DND-41 (cell line): ENCODE results near the gene MACC1.

Source experiments
- ATAC-seq: fragments of 200-7000 bp; cut with Tn5 transposase; 3 replicates; pipeline ENCODE4 v1.9.1; 2021; ENCODE audit warnings: low read depth; ENCODE audit not compliant: insufficient read depth
- DNase-seq: peaks from one replicate; pipeline ENCODE4 v3.0.0-alpha.2; 2020
- H2AFZ ChIP-seq: 2 replicates; pipeline ENCODE4 v1.6.0; 2012; ENCODE audit warnings: low read depth, low read length
- H3K27ac ChIP-seq: 2 replicates; pipeline ENCODE4 v1.5.1; 2012; ENCODE audit warnings: low read length, inconsistent platforms
- H3K27me3 ChIP-seq: fragments of 200-600 bp; sonication (generic); 2 replicates; pipeline ENCODE4 v1.6.0; 2012; ENCODE audit warnings: low read length, mild to moderate bottlenecking, inconsistent platforms; ENCODE audit not compliant: insufficient read depth, poor library complexity
- H3K36me3 ChIP-seq: 2 replicates; pipeline ENCODE4 v1.5.1; 2012; ENCODE audit warnings: low read length, inconsistent platforms; ENCODE audit not compliant: insufficient read depth
- H3K4me1 ChIP-seq: 2 replicates; pipeline ENCODE4 v1.5.1; 2012; ENCODE audit warnings: mild to moderate bottlenecking, low read length; ENCODE audit not compliant: insufficient read depth
- H3K4me2 ChIP-seq: 2 replicates; pipeline ENCODE4 v1.6.0; 2012; ENCODE audit warnings: mild to moderate bottlenecking, moderate library complexity, low read length, inconsistent platforms; ENCODE audit not compliant: insufficient read depth
- H3K4me3 ChIP-seq, 2 experiments: fragments of 200-600 bp in 1 of 2; shearing (Covaris generic) in 1 of 2; 2 replicates each; pipeline ENCODE4 v1.5.1; 2012 to 2016; ENCODE audit warnings: inconsistent platforms in 2 of 2, low read length in 2 of 2, mild to moderate bottlenecking in 2 of 2, low read depth in 1 of 2, moderate library complexity in 1 of 2
- H3K79me2 ChIP-seq: 2 replicates; pipeline ENCODE4 v1.6.0; 2012; ENCODE audit warnings: low read length, inconsistent platforms; ENCODE audit not compliant: insufficient read depth
- H3K9ac ChIP-seq: 2 replicates; pipeline ENCODE4 v1.6.0; 2012; ENCODE audit warnings: low read depth, mild to moderate bottlenecking, inconsistent platforms, low read length, moderate library complexity
- H3K9me3 ChIP-seq: 2 replicates; pipeline ENCODE4 v1.5.1; 2012; ENCODE audit warnings: low read length, moderate library complexity, mild to moderate bottlenecking, inconsistent platforms; ENCODE audit not compliant: insufficient read depth, severe bottlenecking
- H4K20me1 ChIP-seq: 2 replicates; pipeline ENCODE4 v1.6.0; 2012; ENCODE audit warnings: low read length; ENCODE audit not compliant: insufficient read depth
- EZH2 ChIP-seq: IDR thresholded peaks from 3 replicates; pipeline ENCODE4 v1.6.1; 2012; ENCODE audit warnings: borderline replicate concordance, low read depth, mild to moderate bottlenecking, moderate library complexity, low read length, inconsistent platforms; ENCODE audit not compliant: severe bottlenecking
- TF ChIP-seq, protein P1 (sequence below): IDR thresholded peaks from 2 replicates; pipeline ENCODE4 v1.5.1; 2012; ENCODE audit warnings: borderline replicate concordance, low read length, moderate library complexity, mild to moderate bottlenecking; ENCODE audit not compliant: poor library complexity, severe bottlenecking; ENCODE audit errors: extremely low read depth

Gene MACC1

DNA sequence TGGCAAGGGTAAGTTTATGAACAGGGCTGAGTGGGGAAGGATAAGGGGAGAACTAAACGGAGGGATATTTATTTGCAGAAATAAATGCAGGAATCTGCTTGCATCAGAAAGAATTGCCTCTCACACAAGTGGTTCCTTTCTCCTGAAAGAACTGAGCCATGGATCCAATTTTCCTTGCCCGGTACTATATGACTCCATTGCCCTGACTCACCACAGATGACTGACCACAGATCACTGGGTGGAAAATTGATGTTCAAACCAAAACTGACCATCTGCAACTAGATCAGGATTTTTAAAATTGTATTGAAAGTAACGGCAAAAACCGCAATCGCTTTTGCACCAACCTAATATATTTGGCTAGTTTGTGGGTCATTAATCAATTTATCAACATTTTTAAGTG, 6.2 kb upstream of the MACC1 start:
- Histone ChIP-seq H3K4me2 (no peak overlapping the region), H4K20me1 (no peaks in the 10 kb centered on the region), H2AFZ (no peak overlapping the region), H3K36me3 (no peaks in the 10 kb centered on the region), H3K9me3 (no peaks in the 10 kb centered on the region), H3K27me3 (no peaks in the 10 kb centered on the region), H3K79me2 (no peaks in the 10 kb centered on the region), H3K4me1 (no peaks in the 10 kb centered on the region), H3K9ac (no peak overlapping the region), H3K4me3 (no peak overlapping the region), H3K27ac (no peak overlapping the region)
- ATAC-seq: no peak
- no peak for DNase-seq
- TF ChIP-seq, protein P1, sequence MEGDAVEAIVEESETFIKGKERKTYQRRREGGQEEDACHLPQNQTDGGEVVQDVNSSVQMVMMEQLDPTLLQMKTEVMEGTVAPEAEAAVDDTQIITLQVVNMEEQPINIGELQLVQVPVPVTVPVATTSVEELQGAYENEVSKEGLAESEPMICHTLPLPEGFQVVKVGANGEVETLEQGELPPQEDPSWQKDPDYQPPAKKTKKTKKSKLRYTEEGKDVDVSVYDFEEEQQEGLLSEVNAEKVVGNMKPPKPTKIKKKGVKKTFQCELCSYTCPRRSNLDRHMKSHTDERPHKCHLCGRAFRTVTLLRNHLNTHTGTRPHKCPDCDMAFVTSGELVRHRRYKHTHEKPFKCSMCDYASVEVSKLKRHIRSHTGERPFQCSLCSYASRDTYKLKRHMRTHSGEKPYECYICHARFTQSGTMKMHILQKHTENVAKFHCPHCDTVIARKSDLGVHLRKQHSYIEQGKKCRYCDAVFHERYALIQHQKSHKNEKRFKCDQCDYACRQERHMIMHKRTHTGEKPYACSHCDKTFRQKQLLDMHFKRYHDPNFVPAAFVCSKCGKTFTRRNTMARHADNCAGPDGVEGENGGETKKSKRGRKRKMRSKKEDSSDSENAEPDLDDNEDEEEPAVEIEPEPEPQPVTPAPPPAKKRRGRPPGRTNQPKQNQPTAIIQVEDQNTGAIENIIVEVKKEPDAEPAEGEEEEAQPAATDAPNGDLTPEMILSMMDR: no peak

GRCh38 chr7:20222219-20222828, 5.1 kb upstream of the MACC1 start:
- no peak for DNase-seq
- no peak for TF ChIP-seq EZH2
- TF ChIP-seq, protein P1: no peak
- H3K4me3 ChIP-seq: no peak overlapping the region
- no peaks in the 10 kb centered on the region for H3K79me2 ChIP-seq
- no peak overlapping the region for H3K4me2 ChIP-seq
- H3K4me1 ChIP-seq: no peaks in the 10 kb centered on the region
- no peaks in the 10 kb centered on the region for H4K20me1 ChIP-seq
- no peak overlapping the region for H3K9ac ChIP-seq
- no peak for ATAC-seq
- H3K27me3 ChIP-seq: no peaks in the 10 kb centered on the region
- H2AFZ ChIP-seq: no peak overlapping the region
- H3K27ac ChIP-seq: no peak overlapping the region
- no peaks in the 10 kb centered on the region for H3K36me3 ChIP-seq
- no peaks in the 10 kb centered on the region for H3K9me3 ChIP-seq

DNA sequence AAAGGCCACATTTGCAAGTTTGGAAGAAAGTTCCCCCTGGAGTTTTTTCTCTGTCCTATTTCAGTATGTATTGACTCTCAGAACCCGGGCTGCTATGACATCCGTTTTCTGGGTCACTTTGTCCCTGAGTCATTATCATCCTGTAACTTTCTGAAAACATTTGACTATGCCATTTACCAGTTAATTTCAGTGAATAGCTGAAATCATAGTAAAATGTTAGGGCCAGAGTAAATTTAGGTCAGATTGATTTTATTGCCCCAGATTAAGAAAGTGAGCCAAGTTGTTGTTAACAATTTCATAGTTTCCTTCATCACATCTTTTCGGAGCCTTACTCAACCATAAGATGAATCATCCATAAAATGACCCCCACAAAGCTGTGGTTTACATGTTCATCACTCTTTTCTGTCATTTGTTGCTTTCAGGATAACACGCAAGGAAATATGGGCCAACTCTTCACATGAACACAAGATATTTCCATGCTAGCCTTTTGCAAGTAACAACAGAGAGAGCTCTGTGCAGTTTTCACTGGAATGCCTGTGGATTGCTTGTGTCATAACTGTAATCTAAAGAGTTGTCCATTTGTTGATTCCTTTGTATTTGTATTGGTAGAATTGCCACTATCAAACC, 3.9 kb upstream of the MACC1 start:
- TF ChIP-seq, protein P1: no peak
- no peak for TF ChIP-seq EZH2
- no peak overlapping the region for H3K4me3 ChIP-seq
- no peaks in the 10 kb centered on the region for H3K4me1 ChIP-seq

More for the DNA sequence above, 3.9 kb upstream of the MACC1 start:
- Histone ChIP-seq H2AFZ (no peak overlapping the region), H4K20me1 (no peaks in the 10 kb centered on the region), H3K4me2 (no peak overlapping the region), H3K27ac (no peak overlapping the region), H3K36me3 (no peaks in the 10 kb centered on the region), H3K9me3 (no peaks in the 10 kb centered on the region), H3K9ac (no peak overlapping the region), H3K79me2 (no peaks in the 10 kb centered on the region), H3K27me3 (no peaks in the 10 kb centered on the region)
- DNase-seq (no peak), ATAC-seq (no peak)
